ENCODE measurements around the gene HPSE2.

GRCh38 chr10:99057936-99058690 lies 177.5 kb downstream of the HPSE2 start:
- TF ChIP-seq, protein P1, sequence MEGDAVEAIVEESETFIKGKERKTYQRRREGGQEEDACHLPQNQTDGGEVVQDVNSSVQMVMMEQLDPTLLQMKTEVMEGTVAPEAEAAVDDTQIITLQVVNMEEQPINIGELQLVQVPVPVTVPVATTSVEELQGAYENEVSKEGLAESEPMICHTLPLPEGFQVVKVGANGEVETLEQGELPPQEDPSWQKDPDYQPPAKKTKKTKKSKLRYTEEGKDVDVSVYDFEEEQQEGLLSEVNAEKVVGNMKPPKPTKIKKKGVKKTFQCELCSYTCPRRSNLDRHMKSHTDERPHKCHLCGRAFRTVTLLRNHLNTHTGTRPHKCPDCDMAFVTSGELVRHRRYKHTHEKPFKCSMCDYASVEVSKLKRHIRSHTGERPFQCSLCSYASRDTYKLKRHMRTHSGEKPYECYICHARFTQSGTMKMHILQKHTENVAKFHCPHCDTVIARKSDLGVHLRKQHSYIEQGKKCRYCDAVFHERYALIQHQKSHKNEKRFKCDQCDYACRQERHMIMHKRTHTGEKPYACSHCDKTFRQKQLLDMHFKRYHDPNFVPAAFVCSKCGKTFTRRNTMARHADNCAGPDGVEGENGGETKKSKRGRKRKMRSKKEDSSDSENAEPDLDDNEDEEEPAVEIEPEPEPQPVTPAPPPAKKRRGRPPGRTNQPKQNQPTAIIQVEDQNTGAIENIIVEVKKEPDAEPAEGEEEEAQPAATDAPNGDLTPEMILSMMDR (IDR thresholded peaks at IDR 0.05): no peak
- no peak for TF ChIP-seq POLR2AphosphoS5 (IDR thresholded peaks at IDR 0.05)
